H9 (cell line): Measurements from ENCODE around the gene SLC38A1. TPM values are rescaled to one million over a fixed set of nuclear protein-coding genes. Genes with fewer than 3 reads are reported as not detected.

Source experiments
- DNase-seq: peaks from one replicate; pipeline ENCODE4 v3.0.0-alpha.2; 2017
- H2AFZ ChIP-seq: one replicate; pipeline ENCODE4 v1.6.1; 2013; ENCODE audit warnings: mild to moderate bottlenecking, low read length, control low read depth, moderate library complexity
- H2AK5ac ChIP-seq: 2 replicates; pipeline ENCODE4 v1.6.1; 2013; ENCODE audit warnings: low read length, control low read depth, mixed read lengths; ENCODE audit not compliant: insufficient read length
- H2BK120ac ChIP-seq: one replicate; pipeline ENCODE4 v1.6.1; 2013; ENCODE audit warnings: low read depth, mild to moderate bottlenecking, low read length, control low read depth, inconsistent platforms; ENCODE audit not compliant: poor library complexity, severe bottlenecking
- H2BK12ac ChIP-seq: 2 replicates; pipeline ENCODE4 v1.6.1; 2013; ENCODE audit warnings: low read length, control low read depth, mixed read lengths, low read depth; ENCODE audit not compliant: insufficient read length
- H2BK15ac ChIP-seq: 2 replicates; pipeline ENCODE4 v1.6.1; 2013; ENCODE audit warnings: low read depth, low read length, control low read depth
- H2BK20ac ChIP-seq: one replicate; pipeline ENCODE4 v1.6.1; 2013; ENCODE audit warnings: low read depth, mild to moderate bottlenecking, low read length, control low read depth, inconsistent platforms; ENCODE audit not compliant: poor library complexity, severe bottlenecking
- H2BK5ac ChIP-seq: 2 replicates; pipeline ENCODE4 v1.6.1; 2013; ENCODE audit warnings: low read length, control low read depth, mixed read lengths; ENCODE audit not compliant: insufficient read length
- H3K14ac ChIP-seq: 2 replicates; pipeline ENCODE4 v1.6.1; 2013; ENCODE audit warnings: low read length, control low read depth; ENCODE audit not compliant: insufficient read depth
- H3K18ac ChIP-seq: 2 replicates; pipeline ENCODE4 v1.6.1; 2013; ENCODE audit warnings: low read depth, mild to moderate bottlenecking, mixed read lengths, low read length, control low read depth; ENCODE audit not compliant: insufficient read length
- H3K23ac ChIP-seq: 2 replicates; pipeline ENCODE4 v1.6.1; 2013; ENCODE audit warnings: low read length, control low read depth, mixed read lengths, low read depth; ENCODE audit not compliant: insufficient read length
- H3K23me2 ChIP-seq: 2 replicates; pipeline ENCODE4 v1.6.1; 2013; ENCODE audit warnings: low read depth, mild to moderate bottlenecking, mixed read lengths, low read length, control low read depth; ENCODE audit not compliant: insufficient read length, poor library complexity, severe bottlenecking
- H3K27ac ChIP-seq: 2 replicates; pipeline ENCODE4 v1.5.1; 2013; ENCODE audit warnings: low read length, control low read depth, mixed read lengths, low read depth; ENCODE audit not compliant: insufficient read length
- H3K27me3 ChIP-seq: 2 replicates; pipeline ENCODE4 v1.6.1; 2013; ENCODE audit warnings: low read length, control low read depth, inconsistent platforms; ENCODE audit not compliant: insufficient read depth
- H3K4ac ChIP-seq: 2 replicates; pipeline ENCODE4 v1.6.1; 2013; ENCODE audit warnings: low read depth, mild to moderate bottlenecking, control low read depth, inconsistent platforms, low read length, moderate library complexity
- H3K4me1 ChIP-seq: 2 replicates; pipeline ENCODE4 v1.6.1; 2013; ENCODE audit warnings: low read length, control low read depth, inconsistent platforms; ENCODE audit not compliant: insufficient read depth
- H3K4me2 ChIP-seq: 2 replicates; pipeline ENCODE4 v1.6.1; 2013; ENCODE audit warnings: low read length, control low read depth, mixed read lengths; ENCODE audit not compliant: insufficient read length, insufficient read depth
- H3K56ac ChIP-seq: 2 replicates; pipeline ENCODE4 v1.6.1; 2013; ENCODE audit warnings: low read depth, mild to moderate bottlenecking, mixed read lengths, low read length, control low read depth; ENCODE audit not compliant: insufficient read length
- H3K79me1 ChIP-seq: 2 replicates; pipeline ENCODE4 v1.6.1; 2013; ENCODE audit warnings: low read depth, mild to moderate bottlenecking, moderate library complexity, low read length, control low read depth, inconsistent platforms; ENCODE audit not compliant: insufficient read depth, poor library complexity, severe bottlenecking
- H3K79me2 ChIP-seq: 2 replicates; pipeline ENCODE4 v1.6.1; 2013; ENCODE audit warnings: low read length, control low read depth, inconsistent platforms; ENCODE audit not compliant: insufficient read depth
- H3K9ac ChIP-seq: 2 replicates; pipeline ENCODE4 v1.6.1; 2013; ENCODE audit warnings: low read length, control low read depth, mixed read lengths; ENCODE audit not compliant: insufficient read length; ENCODE audit errors: extremely low read depth
- H3K9me3 ChIP-seq: one replicate; pipeline ENCODE4 v1.6.1; 2013; ENCODE audit warnings: low read depth, low read length, inconsistent platforms; ENCODE audit not compliant: control insufficient read depth
- H3T11ph ChIP-seq: one replicate; pipeline ENCODE4 v1.6.1; 2013; ENCODE audit warnings: mild to moderate bottlenecking, low read length, control low read depth, inconsistent platforms
- H4K20me1 ChIP-seq: one replicate; pipeline ENCODE4 v1.6.1; 2013; ENCODE audit not compliant: control insufficient read depth, insufficient read length, insufficient read depth
- H4K5ac ChIP-seq: 2 replicates; pipeline ENCODE4 v1.6.1; 2013; ENCODE audit warnings: low read depth, mild to moderate bottlenecking, mixed read lengths, low read length, control low read depth; ENCODE audit not compliant: insufficient read length
- H4K8ac ChIP-seq: replicated peaks from 2 replicates; pipeline ENCODE4 v1.6.1; 2013; ENCODE audit warnings: low read length, control low read depth, mixed read lengths, low read depth; ENCODE audit not compliant: insufficient read length
- H4K91ac ChIP-seq: 2 replicates; pipeline ENCODE4 v1.6.1; 2013; ENCODE audit warnings: low read depth, mild to moderate bottlenecking, moderate library complexity, mixed read lengths, low read length, control low read depth; ENCODE audit not compliant: insufficient read length
- H3K27ac Mint-ChIP-seq, 3 experiments: 2 replicates in 2 of 3; 3 replicates in 1 of 3; pipeline ENCODE4 v1.8.0; 2020 to 2021; ENCODE audit warnings: mixed read lengths in 3 of 3, mild to moderate bottlenecking in 1 of 3, moderate library complexity in 1 of 3
- H3K27me3 Mint-ChIP-seq: 2 replicates; pipeline ENCODE4 v1.8.0; 2021; ENCODE audit warnings: low read depth, mild to moderate bottlenecking, moderate library complexity, mixed read lengths
- H3K36me3 Mint-ChIP-seq, 3 experiments: 2 replicates in 2 of 3; 3 replicates in 1 of 3; pipeline ENCODE4 v1.8.0; 2020 to 2021; ENCODE audit warnings: low read depth in 3 of 3, mixed read lengths in 3 of 3; ENCODE audit not compliant: insufficient read depth in 1 of 3
- H3K4me1 Mint-ChIP-seq, 2 experiments: 2 replicates each; pipeline ENCODE4 v1.8.0; 2020; ENCODE audit warnings: mixed read lengths in 2 of 2
- H3K4me3 Mint-ChIP-seq, 2 experiments: 2 replicates in 1 of 2; 3 replicates in 1 of 2; pipeline ENCODE4 v1.8.0; 2020 to 2021; ENCODE audit warnings: mild to moderate bottlenecking in 2 of 2, mixed read lengths in 2 of 2, moderate library complexity in 1 of 2
- H3K9me3 Mint-ChIP-seq, 2 experiments: 2 replicates in 1 of 2; 3 replicates in 1 of 2; pipeline ENCODE4 v1.8.0; 2020; ENCODE audit warnings: mild to moderate bottlenecking in 2 of 2, mixed read lengths in 2 of 2, moderate library complexity in 1 of 2
- CTCF ChIP-seq: fragments of 200-600 bp; sonication (generic); conservative IDR thresholded peaks from 3 replicates; pipeline ENCODE4 v1.8.0; 2021; ENCODE audit warnings: antibody characterized with exemption, mild to moderate bottlenecking
- WGBS: extraction: QIAGEN DNeasy Blood & Tissue Kit; methylation state at CpG from one replicate; pipeline ENCODE4 v1.1.7; 2013; ENCODE audit warnings: missing lambda C conversion rate, low lambda C conversion rate, mixed read lengths; ENCODE audit not compliant: insufficient read length; ENCODE audit errors: extremely low coverage; 5-methylcytosine and 5-hydroxymethylcytosine counted together
- total RNA-seq: library from RNA; stranded (reverse); gene quantifications from 2 replicates; pipeline ENCODE4 v1.2.1, GENCODE V29; 2021

SLC38A1 gene
- total RNA-seq, 1 experiment from 2014 or later: 216 TPM

GRCh38 chr12:46153268-46153872 lies 115.5 kb downstream of the SLC38A1 start:
- Histone ChIP-seq H2BK12ac (no peak overlapping the region), H2BK15ac (no peak overlapping the region), H4K91ac (no peak overlapping the region), H3K79me1 (no peaks in the 10 kb centered on the region), H2BK5ac (no peak overlapping the region), H4K20me1 (no peaks in the 10 kb centered on the region), H2BK20ac (no peak overlapping the region), H3K9me3 (no peaks in the 10 kb centered on the region), H3K18ac (no peak overlapping the region), H3K9ac (no peak overlapping the region), H3K23ac (no peak overlapping the region), H3K4me1 (no peaks in the 10 kb centered on the region), H3K79me2 (no peaks in the 10 kb centered on the region), H2AFZ (no peak overlapping the region), H2AK5ac (no peak overlapping the region), H3K27ac (no peak overlapping the region), H3K4ac (no peak overlapping the region), H3T11ph (no peak overlapping the region), H2BK120ac (no peak overlapping the region), H3K27me3 (no peaks in the 10 kb centered on the region), H4K5ac (no peak overlapping the region), H3K23me2 (no peaks in the 10 kb centered on the region), H3K4me2 (no peak overlapping the region), H3K14ac (no peak overlapping the region), H3K56ac (no peak overlapping the region), H4K8ac (no peak overlapping the region)
- no CpG with 5 or more reads among the region's 2 CpGs for WGBS
- H3K4me3 Mint-ChIP-seq: no peak overlapping the region
- H3K27me3 Mint-ChIP-seq: no peaks in the 10 kb centered on the region
- no peak for DNase-seq
- peak; percentile 79 for TF ChIP-seq CTCF
- H3K9me3 Mint-ChIP-seq: peaks cover 8 to 10% of the 10 kb centered on the region in 2 experiments; a peak in 4 of 5 replicates
- no peak overlapping the region for H3K27ac Mint-ChIP-seq
- H3K4me1 Mint-ChIP-seq: peaks cover 6 to 8% of the 10 kb centered on the region in 2 experiments; a peak in 3 of 4 replicates
- H3K36me3 Mint-ChIP-seq: peaks cover 2 to 11% (median 8%) of the 10 kb centered on the region in 3 experiments; a peak in 6 of 7 replicates
